NCI-H2227 (cell line): Measurements from ENCODE around the gene MYOD1.

Experiments
- DNase-seq: peaks from one replicate; lab custom pipeline; 2025; ENCODE audit not compliant: unreplicated experiment; lab: John Stamatoyannopoulos, UW

Gene MYOD1

DNA sequence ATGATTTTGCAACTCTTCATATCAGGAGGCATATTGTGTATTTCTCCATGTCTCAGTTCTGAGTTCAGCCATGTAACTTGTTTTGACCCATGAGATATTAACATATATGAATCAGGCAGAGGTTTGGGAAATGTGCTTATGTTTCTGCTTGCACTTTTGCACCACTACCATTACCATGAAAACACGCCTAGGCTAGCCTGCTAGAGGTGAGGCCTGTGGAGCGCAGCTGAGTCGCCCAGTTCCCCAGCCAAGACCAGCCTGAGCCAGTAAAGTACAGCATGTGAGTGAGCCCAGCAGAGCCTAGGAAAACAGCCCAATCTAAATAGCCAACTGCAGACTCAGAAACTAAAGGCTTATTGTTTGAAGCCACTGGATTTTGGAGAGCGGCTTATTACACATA lies 18.4 kb upstream of the MYOD1 start:
- DNase-seq, result no peak

- DNase-seq, result no peak
Observed at GRCh38 chr11:17702876-17703275, 16.5 kb upstream of the MYOD1 start.

DNA sequence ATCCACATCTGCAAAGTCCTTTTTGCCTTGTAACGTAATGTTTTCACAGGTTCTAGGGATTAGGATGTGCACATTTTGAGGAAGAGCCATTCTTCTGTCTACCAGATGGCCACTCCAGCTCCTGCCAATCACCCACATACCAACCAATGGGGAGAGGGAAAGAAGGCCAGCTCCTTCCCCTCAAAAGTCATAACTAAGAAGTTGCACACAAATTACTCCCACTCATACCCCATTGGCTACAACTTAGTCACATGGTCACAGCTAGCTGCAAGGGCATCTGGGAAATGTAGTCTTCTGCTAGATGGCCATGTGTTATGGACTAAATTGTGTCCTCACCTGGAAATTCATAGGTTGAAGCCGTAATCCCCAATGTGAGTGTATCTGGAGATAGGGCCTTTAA lies 15.4 kb upstream of the MYOD1 start:
- DNase-seq, result no peak

DNA sequence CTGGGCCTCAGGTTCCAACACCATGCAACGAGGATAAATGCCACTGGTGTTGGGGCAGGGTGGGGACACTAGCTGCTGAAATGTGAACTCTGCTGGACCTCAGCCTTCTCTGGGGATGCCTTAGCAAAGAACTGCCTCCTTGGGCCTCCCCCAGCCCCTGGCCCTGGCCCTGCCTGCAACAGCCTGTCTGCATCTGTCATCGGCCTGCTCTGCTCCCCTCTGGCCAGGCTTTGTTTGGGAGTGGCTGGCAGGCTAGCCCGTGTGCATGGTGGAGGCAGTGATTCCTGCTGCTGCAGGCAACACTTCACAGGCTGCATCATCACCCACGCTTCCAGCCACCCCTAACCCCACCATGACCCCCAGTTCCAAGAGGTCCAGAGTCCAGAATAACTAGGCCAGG lies 11.5 kb upstream of the MYOD1 start:
- no peak for DNase-seq

- DNase-seq, result no peak
Observed at GRCh38 chr11:17711836-17712235, 7.5 kb upstream of the MYOD1 start.

DNA sequence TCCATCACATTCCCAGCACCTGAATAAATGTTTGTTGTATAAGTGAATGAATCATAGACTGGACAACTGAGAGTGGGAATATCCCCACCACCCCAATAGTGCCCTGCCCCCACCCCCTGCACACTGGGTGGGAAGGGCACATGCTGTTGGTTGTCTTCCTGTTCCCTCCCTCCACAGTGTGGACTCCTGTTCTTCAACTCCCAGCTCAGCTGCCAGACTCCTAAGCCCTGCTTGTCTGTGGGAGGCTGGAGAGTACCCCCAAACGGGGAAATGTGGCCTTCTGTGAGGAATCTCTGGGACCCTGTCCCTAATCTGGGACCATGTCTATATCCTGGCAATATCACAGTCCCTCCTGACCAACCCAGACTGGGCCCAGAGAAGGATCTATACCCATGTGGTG lies 5.5 kb upstream of the MYOD1 start:
- DNase-seq, result no peak

DNA sequence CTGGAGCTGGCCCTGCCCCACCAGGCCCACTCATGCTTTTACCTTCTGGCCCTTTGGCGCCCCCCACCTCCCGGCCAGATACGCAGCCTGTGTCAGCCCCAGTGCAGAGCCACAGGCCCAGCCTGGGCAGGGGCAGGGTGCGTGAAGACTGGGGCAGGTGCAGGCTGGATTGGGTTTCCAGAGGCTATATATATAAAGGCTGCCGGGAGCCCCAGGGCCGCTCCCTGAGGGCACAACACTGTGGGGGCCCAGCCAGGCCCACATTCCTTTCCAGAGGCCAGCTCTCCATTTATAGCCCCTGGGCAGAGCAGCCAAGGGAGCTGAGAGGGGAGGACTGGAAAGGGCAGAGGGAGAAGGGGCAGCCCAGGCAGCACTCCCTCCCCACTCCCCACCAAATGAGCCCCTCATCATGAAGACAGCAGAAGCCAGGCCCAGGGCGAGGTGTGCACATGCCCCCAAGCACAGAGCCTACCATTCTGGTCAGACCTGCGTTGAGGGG lies 5.0 kb upstream of the MYOD1 start:
- DNase-seq, result no peak

DNA sequence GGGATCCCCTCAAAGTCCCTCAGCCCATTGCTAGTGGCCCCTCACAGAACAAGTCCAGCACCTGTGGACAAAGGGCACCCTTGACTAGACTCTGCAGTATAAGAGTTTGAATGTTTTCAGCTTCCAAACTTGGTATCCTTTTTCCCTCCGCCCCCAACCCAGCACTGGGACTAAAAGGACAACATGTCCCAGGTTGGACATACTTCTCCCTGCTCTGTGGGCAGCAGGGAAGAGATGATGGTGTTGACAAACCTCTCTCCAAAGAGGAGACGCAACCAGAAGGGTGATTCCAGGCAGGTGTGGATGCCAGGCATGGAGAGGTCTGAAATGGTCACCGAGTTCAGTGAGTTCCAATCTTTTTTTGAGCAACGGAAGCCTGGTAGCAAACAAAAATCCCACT lies 4.5 kb upstream of the MYOD1 start:
- no peak for DNase-seq

- DNase-seq, result no peak
Observed at GRCh38 chr11:17716807-17717206, 2.6 kb upstream of the MYOD1 start.

DNA sequence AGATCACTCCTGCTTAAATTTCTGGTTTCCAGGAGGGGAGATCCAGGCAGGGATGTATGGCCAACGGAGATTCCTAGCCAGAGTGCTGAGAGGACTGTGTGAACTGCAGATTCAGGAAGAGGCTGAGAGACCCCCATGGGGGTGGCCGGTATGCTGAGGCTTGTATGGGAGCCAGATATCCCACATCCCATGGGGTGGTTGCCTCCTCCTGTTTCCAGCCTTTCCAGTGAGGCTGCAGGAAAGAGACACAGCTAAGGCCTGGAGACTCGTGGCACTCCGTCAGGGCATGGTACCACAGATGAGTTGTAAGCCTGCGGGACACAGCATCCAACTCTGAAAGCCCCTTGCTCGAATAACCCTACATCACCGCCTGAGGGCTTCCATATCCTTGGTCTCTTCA lies 1.4 kb upstream of the MYOD1 start:
- no peak for DNase-seq

- no peak for DNase-seq
Observed at GRCh38 chr11:17718510-17718962, 835 bp upstream of the MYOD1 start.

- DNase-seq, result peak; percentile 71
Observed at GRCh38 chr11:17719938-17720795, 796 bp downstream of the MYOD1 start.

DNA sequence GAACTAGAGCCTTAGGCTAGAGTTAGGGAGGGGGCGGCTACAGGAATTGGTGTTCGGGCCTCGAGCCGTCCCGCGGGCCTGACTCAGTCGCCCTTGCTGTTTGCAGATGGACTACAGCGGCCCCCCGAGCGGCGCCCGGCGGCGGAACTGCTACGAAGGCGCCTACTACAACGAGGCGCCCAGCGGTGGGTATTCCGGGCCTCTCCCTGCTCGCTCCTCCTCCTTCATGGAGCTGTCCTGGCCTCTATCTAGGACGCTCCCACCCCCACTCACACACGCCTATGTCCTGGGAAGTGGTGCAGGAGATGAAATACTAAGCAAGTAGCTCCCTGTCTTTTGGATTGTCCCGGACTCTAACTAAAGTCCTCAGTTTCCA lies 1.4 kb downstream of the MYOD1 start:
- peak; percentile 30 for DNase-seq

DNA sequence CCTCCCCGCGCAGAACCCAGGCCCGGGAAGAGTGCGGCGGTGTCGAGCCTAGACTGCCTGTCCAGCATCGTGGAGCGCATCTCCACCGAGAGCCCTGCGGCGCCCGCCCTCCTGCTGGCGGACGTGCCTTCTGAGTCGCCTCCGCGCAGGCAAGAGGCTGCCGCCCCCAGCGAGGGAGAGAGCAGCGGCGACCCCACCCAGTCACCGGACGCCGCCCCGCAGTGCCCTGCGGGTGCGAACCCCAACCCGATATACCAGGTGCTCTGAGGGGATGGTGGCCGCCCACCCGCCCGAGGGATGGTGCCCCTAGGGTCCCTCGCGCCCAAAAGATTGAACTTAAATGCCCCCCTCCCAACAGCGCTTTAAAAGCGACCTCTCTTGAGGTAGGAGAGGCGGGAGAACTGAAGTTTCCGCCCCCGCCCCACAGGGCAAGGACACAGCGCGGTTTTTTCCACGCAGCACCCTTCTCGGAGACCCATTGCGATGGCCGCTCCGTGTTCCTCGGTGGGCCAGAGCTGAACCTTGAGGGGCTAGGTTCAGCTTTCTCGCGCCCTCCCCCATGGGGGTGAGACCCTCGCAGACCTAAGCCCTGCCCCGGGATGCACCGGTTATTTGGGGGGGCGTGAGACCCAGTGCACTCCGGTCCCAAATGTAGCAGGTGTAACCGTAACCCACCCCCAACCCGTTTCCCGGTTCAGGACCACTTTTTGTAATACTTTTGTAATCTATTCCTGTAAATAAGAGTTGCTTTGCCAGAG lies 2.0 kb downstream of the MYOD1 start:
- DNase-seq, result peak; percentile 35

GRCh38 chr11:17722000-17722643 lies 2.8 kb downstream of the MYOD1 start:
- DNase-seq, result peak; percentile 53

GRCh38 chr11:17724020-17724908 lies 4.9 kb downstream of the MYOD1 start:
- DNase-seq, result no peak

DNA sequence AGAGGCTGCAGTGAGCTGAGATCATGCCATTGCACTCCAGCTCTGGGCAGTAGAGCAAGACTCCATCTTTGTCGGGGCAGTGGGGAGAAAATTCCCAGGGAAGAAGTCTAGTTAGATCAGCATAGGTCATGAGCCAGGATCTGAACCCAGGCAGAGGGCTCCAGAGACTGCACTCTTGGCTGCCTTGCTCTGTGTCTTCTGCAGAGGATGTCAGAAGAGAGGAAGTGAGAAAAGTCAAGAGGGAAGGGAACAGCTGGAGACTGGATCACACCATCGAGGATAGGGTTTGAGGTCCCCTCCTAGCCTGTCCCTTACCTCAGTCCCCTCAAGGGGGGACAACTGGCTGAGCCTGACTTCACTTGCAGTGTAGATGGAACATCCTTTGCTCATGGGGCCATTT lies 5.8 kb downstream of the MYOD1 start:
- no peak for DNase-seq

DNA sequence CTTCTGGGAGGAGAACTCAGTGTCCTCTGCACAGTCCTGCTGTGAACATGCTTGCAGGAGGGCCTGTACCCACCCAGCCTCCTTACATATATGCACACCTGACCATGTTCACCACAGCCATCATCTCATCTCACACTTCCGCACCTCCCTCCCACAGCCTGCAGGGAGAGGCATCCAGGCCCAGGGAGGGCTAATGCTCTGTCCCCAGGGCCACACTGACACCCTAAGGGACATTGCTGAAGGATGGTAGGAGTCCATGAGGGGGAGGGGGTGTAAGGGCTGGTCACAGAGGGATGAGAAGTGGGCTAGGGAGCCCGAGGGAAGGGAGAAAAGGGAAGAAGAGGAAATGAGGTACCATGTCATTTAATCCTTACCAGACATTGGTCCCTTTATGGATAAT lies 10.8 kb downstream of the MYOD1 start:
- no peak for DNase-seq

- DNase-seq, result peak; percentile 93
Observed at GRCh38 chr11:17730608-17731462, 11.5 kb downstream of the MYOD1 start.

GRCh38 chr11:17733261-17733660 lies 13.9 kb downstream of the MYOD1 start:
- no peak for DNase-seq
